HCT116 (cell line): ENCODE results near the gene AMDHD2. TPM values are rescaled to one million over a fixed set of nuclear protein-coding genes. Genes with fewer than 3 reads are reported as not detected.

Experiments used
- ATAC-seq: fragments of 200-7000 bp; cut with Tn5 transposase; 2 replicates; pipeline ENCODE4 v1.9.1; 2020; ENCODE audit warnings: mild to moderate bottlenecking, moderate library complexity
- BruUV-seq: library from RNA; stranded (reverse); fragments of 400-500 nt; replicated peaks from 2 replicates; lab custom pipeline; 2021; lab: Mats Ljungman, UMichigan
- CTCF ChIA-PET: fragments of 300-600 bp; sonication (Branson Sonifier 250); formaldehyde crosslinking; loops from one replicate; lab custom pipeline; 2021; ENCODE audit warnings: antibody characterized with exemption; lab: Charles Lee
- POLR2A ChIA-PET: fragments of 300-600, 350-600 bp; sonication (Branson Sonifier 250); formaldehyde crosslinking; loops from one replicate; lab custom pipeline; 2021; ENCODE audit warnings: antibody characterized with exemption; lab: Charles Lee
- RAD21 ChIA-PET, 2 experiments: fragments of 300-600 bp; sonication (Branson Sonifier 250); formaldehyde crosslinking; loops; one replicate each; lab custom pipeline; 2023; ENCODE audit warnings: low total read pairs in 2 of 2; ENCODE audit not compliant: uncharacterized antibody in 2 of 2, unreplicated experiment in 2 of 2, low non-redundant PET in 1 of 2; lab: Charles Lee
- DNase-seq: peaks from one replicate; pipeline ENCODE4 v3.0.0-alpha.2; 2010; ENCODE audit warnings: low read depth, low spot score
- H2AFZ ChIP-seq: fragments of 200-600 bp; shearing (Covaris generic), sonication (generic); 2 replicates; pipeline ENCODE4 v1.6.1; 2017; ENCODE audit warnings: low read depth, mixed run types, mixed read lengths, antibody characterized with exemption, low read length; ENCODE audit not compliant: poor library complexity, severe bottlenecking
- H3K27ac ChIP-seq: 2 replicates; pipeline ENCODE4 v1.5.1; 2012; ENCODE audit warnings: low read depth, low read length
- H3K27me3 ChIP-seq: fragments of 200-600 bp; sonication (generic); 2 replicates; pipeline ENCODE4 v1.6.1; 2016; ENCODE audit warnings: mixed run types, low read length, mixed read lengths; ENCODE audit not compliant: insufficient read depth
- H3K36me3 ChIP-seq, 2 experiments: fragments of 200-500 bp in 1 of 2; fragments of 200-600 bp in 1 of 2; sonication (Bioruptor generic) in 1 of 2; sonication (generic) in 1 of 2; 2 replicates each; pipeline versions ENCODE4 v1.5.1 to v1.6.1; 2014 to 2016; ENCODE audit warnings: low read length in 2 of 2, inconsistent platforms in 1 of 2, mixed read lengths in 1 of 2, mixed run types in 1 of 2; ENCODE audit not compliant: insufficient read depth in 2 of 2, control insufficient read depth in 1 of 2
- H3K4me1 ChIP-seq, 2 experiments: fragments of 200-600 bp in 1 of 2; sonication (generic) in 1 of 2; 2 replicates each; pipeline versions ENCODE4 v1.5.1 to v1.6.1; 2012 to 2017; ENCODE audit warnings: low read length in 2 of 2, inconsistent platforms in 1 of 2, mild to moderate bottlenecking in 1 of 2, mixed read lengths in 1 of 2, mixed run types in 1 of 2, moderate library complexity in 1 of 2; ENCODE audit not compliant: insufficient read depth in 2 of 2, control insufficient read depth in 1 of 2
- H3K4me2 ChIP-seq: fragments of 200-600 bp; sonication (generic); 2 replicates; pipeline ENCODE4 v1.6.1; 2017; ENCODE audit warnings: mixed run types, low read length, mixed read lengths
- H3K4me3 ChIP-seq, 2 experiments: fragments of 200-600 bp in 1 of 2; sonication (generic) in 1 of 2; replicated peaks in 1 of 2; 2 replicates each; pipeline ENCODE4 v1.5.1; 2011 to 2016; ENCODE audit warnings: low read length in 2 of 2, control low read depth in 1 of 2, low read depth in 1 of 2, mild to moderate bottlenecking in 1 of 2, mixed read lengths in 1 of 2, mixed run types in 1 of 2
- H3K79me2 ChIP-seq: fragments of 200-600 bp; sonication (generic); 2 replicates; pipeline ENCODE4 v1.6.1; 2017; ENCODE audit warnings: mild to moderate bottlenecking, mixed run types, low read length, moderate library complexity, mixed read lengths; ENCODE audit not compliant: insufficient read depth
- H3K9ac ChIP-seq: fragments of 200-600 bp; sonication (generic); 2 replicates; pipeline ENCODE4 v1.6.1; 2016; ENCODE audit warnings: low read length, mixed read lengths
- H3K9me2 ChIP-seq: fragments of 200-600 bp; sonication (generic), shearing (Covaris generic); 2 replicates; pipeline ENCODE4 v1.6.1; 2017; ENCODE audit warnings: mixed run types, mild to moderate bottlenecking, moderate library complexity; ENCODE audit not compliant: insufficient read depth
- H3K9me3 ChIP-seq, 2 experiments: fragments of 200-500 bp in 1 of 2; fragments of 200-600 bp in 1 of 2; sonication (Bioruptor generic) in 1 of 2; sonication (generic) in 1 of 2; 2 replicates each; pipeline ENCODE4 v1.6.1; 2014 to 2017; ENCODE audit warnings: low read length in 2 of 2, mixed read lengths in 2 of 2, inconsistent platforms in 1 of 2, low read depth in 1 of 2, mild to moderate bottlenecking in 1 of 2, mixed run types in 1 of 2, moderate library complexity in 1 of 2; ENCODE audit not compliant: control insufficient read depth in 1 of 2, insufficient read depth in 1 of 2
- H4K20me1 ChIP-seq: fragments of 200-600 bp; sonication (generic), shearing (Covaris generic); 2 replicates; pipeline ENCODE4 v1.6.1; 2017; ENCODE audit warnings: mixed run types, mild to moderate bottlenecking, moderate library complexity; ENCODE audit not compliant: insufficient read depth
- EGR1 ChIP-seq: IDR thresholded peaks from 2 replicates; pipeline ENCODE4 v1.6.1; 2012; ENCODE audit warnings: low read depth
- POLR2AphosphoS5 ChIP-seq: IDR thresholded peaks from 2 replicates; pipeline ENCODE4 v1.6.1; 2011; ENCODE audit warnings: mild to moderate bottlenecking, low read depth, low read length, moderate library complexity
- TCF7L2 ChIP-seq: IDR thresholded peaks from 2 replicates; pipeline ENCODE4 v1.7.0; 2011; ENCODE audit warnings: borderline replicate concordance, inconsistent platforms; ENCODE audit not compliant: insufficient read depth, insufficient read length; ENCODE audit errors: extremely low read depth
- YY1 ChIP-seq: IDR thresholded peaks from 2 replicates; pipeline ENCODE4 v1.6.1; 2011; ENCODE audit warnings: low read length, low read depth, moderate library complexity, mild to moderate bottlenecking; ENCODE audit not compliant: insufficient replicate concordance; ENCODE audit errors: extremely low read depth
- intact Hi-C: fragments of 100-400 bp; cut with micrococcal nuclease; formaldehyde crosslinking; loops from 2 replicates; pipeline ENCODE4 v1.10.0; 2022
- total RNA-seq: library from RNA; stranded (reverse); gene quantifications from one replicate; pipeline ENCODE4 v1.2.1, GENCODE V29; 2021; ENCODE audit not compliant: unreplicated experiment

Gene AMDHD2
- total RNA-seq, 1 experiment from 2014 or later = 42.9 TPM

GRCh38 chr16:2508722-2509400 is 11.3 kb upstream of the AMDHD2 start (continued):
- TF ChIP-seq YY1 (no peak), POLR2AphosphoS5 (no peak)

- no peak for ATAC-seq
Measured at GRCh38 chr16:2511128-2511800, 8.9 kb upstream of the AMDHD2 start.

More at GRCh38 chr16:2511128-2511800, 8.9 kb upstream of the AMDHD2 start:
- H3K36me3 ChIP-seq = no peaks in the 10 kb centered on the region
- DNase-seq = no peak
- RAD21 ChIA-PET = no interaction called here
- no peak overlapping the region for H3K9ac ChIP-seq
- H3K79me2 ChIP-seq = peaks cover 25% of the 10 kb centered on the region
- H3K4me1 ChIP-seq = peaks cover 15 to 28% of the 10 kb centered on the region in 2 experiments
- H2AFZ ChIP-seq = no peak overlapping the region
- no peak overlapping the region for H3K4me2 ChIP-seq
- H4K20me1 ChIP-seq = no peaks in the 10 kb centered on the region
- intact Hi-C loops = no loop called here
- no peak overlapping the region for H3K4me3 ChIP-seq
- POLR2A ChIA-PET = no interaction called here
- no peaks in the 10 kb centered on the region for H3K27me3 ChIP-seq
- no peak overlapping the region for H3K27ac ChIP-seq
- TF ChIP-seq EGR1 (no peak), TCF7L2 (no peak)
- no peaks in the 10 kb centered on the region for H3K9me2 ChIP-seq
- no peaks in the 10 kb centered on the region for H3K9me3 ChIP-seq
- CTCF ChIA-PET = interaction anchor here (1.1 kb wide), 1 partner anchor 11 kb away, joined by 5 read pairs; no protein-coding TSS in a partner anchor
- BruUV-seq = no TSS peak
